ENCODE results near the gene WBP2. TPM values are rescaled to one million over a fixed set of nuclear protein-coding genes. Genes with fewer than 3 reads are reported as not detected.
A peak's percentile ranks its signal among the peaks of the same experiment; 100 is the strongest.

Gene WBP2
- total and polyA plus RNA-seq, 9 of the 15 experiments (the other 6 are each of a cell fraction or from before 2014, with no cell fraction given): 2.2 to 74.3 (median 20.0) TPM

DNA sequence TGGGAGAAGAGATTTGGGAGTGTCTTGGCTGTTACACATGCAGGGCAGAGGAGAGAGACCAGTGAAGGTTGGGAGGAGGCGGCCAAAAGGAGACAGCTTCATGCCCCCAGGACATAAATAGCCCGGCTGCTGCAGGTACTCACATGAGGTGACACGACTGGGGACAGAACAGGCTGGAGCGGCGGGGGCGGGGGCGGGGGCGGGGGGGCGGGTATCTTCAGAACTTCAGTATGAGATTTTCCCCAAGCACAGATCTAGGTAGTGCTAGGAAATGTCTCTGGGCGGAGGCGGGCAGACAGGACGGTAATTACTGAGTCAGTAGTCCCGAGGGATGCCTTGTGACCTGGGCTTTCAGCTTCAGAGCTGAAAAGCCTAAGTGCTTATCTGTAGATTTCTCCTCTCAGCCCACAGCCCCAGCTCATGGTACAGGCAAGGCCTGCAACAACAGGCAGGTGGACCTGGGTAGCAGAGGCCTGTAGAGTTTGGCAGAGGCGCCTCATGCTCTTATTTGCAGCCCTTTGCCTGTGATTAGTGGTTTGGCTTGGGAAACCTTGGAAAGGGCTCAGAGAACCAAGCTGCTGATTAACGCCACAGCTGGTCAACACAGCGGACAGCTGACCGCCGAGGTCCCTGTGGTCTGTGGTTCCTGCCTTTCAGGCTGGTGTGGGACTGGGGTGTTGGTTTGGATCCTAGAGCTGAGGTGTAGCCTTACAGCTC is 46.1 kb downstream of the WBP2 start (continued):
- TF ChIP-seq ZNF695 (CRISPR knock-in tag; IDR thresholded peaks at IDR 0.05): no peak
- TF ChIP-seq STAG1 (CRISPR knock-in tag; IDR thresholded peaks at IDR 0.05; ENCODE audit: borderline replicate concordance): no peak
- no peak for TF ChIP-seq ZNF778 (CRISPR knock-in tag; IDR thresholded peaks at IDR 0.05)
- no peak for TF ChIP-seq TFAM (CRISPR knock-in tag; conservative IDR thresholded peaks at IDR 0.05)
- TF ChIP-seq ELF1 (tag; IDR thresholded peaks at IDR 0.05): no peak
- TF ChIP-seq NKRF (IDR thresholded peaks at IDR 0.05; ENCODE audit: borderline replicate concordance): no peak
- no peak for TF ChIP-seq TARDBP (IDR thresholded peaks at IDR 0.05)
- no peak for TF ChIP-seq STAT5A (IDR thresholded peaks at IDR 0.05; ENCODE audit: borderline replicate concordance, low read length)
- no peak for TF ChIP-seq RBM17 (IDR thresholded peaks at IDR 0.05; ENCODE audit: borderline replicate concordance, low read depth, low read length)
- TF ChIP-seq, protein P1, sequence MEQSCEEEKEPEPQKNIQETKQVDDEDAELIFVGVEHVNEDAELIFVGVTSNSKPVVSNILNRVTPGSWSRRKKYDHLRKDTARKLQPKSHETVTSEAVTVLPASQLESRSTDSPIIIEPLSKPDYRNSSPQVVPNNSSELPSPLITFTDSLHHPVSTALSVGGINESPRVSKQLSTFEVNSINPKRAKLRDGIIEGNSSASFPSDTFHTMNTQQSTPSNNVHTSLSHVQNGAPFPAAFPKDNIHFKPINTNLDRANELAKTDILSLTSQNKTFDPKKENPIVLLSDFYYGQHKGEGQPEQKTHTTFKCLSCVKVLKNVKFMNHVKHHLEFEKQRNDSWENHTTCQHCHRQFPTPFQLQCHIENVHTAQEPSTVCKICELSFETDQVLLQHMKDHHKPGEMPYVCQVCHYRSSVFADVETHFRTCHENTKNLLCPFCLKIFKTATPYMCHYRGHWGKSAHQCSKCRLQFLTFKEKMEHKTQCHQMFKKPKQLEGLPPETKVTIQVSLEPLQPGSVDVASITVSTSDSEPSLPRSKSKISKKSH (CRISPR knock-in tag; IDR thresholded peaks at IDR 0.05): no peak
- TF ChIP-seq ZFP30 (CRISPR knock-in tag; IDR thresholded peaks at IDR 0.05; ENCODE audit: borderline replicate concordance): no peak
- 0 out of 2 replicates have a peak, but pooled peaks have one; percentile 14 for TF ChIP-seq RREB1 (CRISPR knock-in tag; IDR thresholded peaks at IDR 0.05)
- no peak for TF ChIP-seq RBFOX2 (IDR thresholded peaks at IDR 0.05; ENCODE audit: low read depth, low read length)
- TF ChIP-seq ZNF717 (CRISPR knock-in tag; IDR thresholded peaks at IDR 0.05): no peak
- TF ChIP-seq E4F1 (CRISPR knock-in tag; IDR thresholded peaks at IDR 0.05; ENCODE audit: borderline replicate concordance): no peak

Measured in K562 (cell line).